T-cell (primary cell): ENCODE results near the gene FOXN3. TPM values are rescaled to one million over a fixed set of nuclear protein-coding genes. Genes with fewer than 3 reads are reported as not detected.

Source experiments
- ATAC-seq, 4 experiments: fragments of 200-7000 bp in 3 of 4; fragments of 150-1000 bp in 1 of 4; cut with Tn5 transposase; replicated peaks in 1 of 4; 1 replicate in 3 of 4; 2 replicates in 1 of 4; pipeline ENCODE4 v1.10.0; 2021; ENCODE audit warnings: moderate library complexity in 3 of 4, mild to moderate bottlenecking in 2 of 4, moderate number of reproducible peaks in 1 of 4
- CTCF ChIA-PET, 2 donors: fragments of 300-600 bp; sonication (Branson Sonifier 250); formaldehyde crosslinking; loops; one replicate each; lab custom pipeline; 2022; ENCODE audit warnings: antibody characterized with exemption in 2 of 2; lab: Charles Lee
- POLR2A ChIA-PET, 2 donors: fragments of 300-600 bp; sonication (Branson Sonifier 250); formaldehyde crosslinking; loops; one replicate each; lab custom pipeline; 2022; ENCODE audit warnings: antibody characterized with exemption in 2 of 2; lab: Charles Lee
- DNase-seq, 35 experiments: peaks; one replicate each; pipeline versions ENCODE4 v3.0.0 to v3.0.0-alpha.2; 2013 to 2023
- H3K27ac ChIP-seq: one replicate; pipeline ENCODE4 v1.5.1; 2013; ENCODE audit warnings: low read length
- H3K27me3 ChIP-seq, 2 experiments: replicated peaks in 1 of 2; 1 replicate in 1 of 2; 2 replicates in 1 of 2; pipeline versions ENCODE4 v1.6.1 to v1.7.0; 2013; ENCODE audit warnings: low read length in 1 of 2, mixed read lengths in 1 of 2; ENCODE audit not compliant: control insufficient read depth in 2 of 2, insufficient read depth in 2 of 2; ENCODE audit errors: extremely low read depth in 1 of 2
- H3K36me3 ChIP-seq, 2 donors: 1 replicate in 1 of 2; 2 replicates in 1 of 2; pipeline versions ENCODE4 v1.6.1 to v1.7.0; 2013; ENCODE audit warnings: low read length in 1 of 2; ENCODE audit not compliant: control insufficient read depth in 2 of 2, insufficient read depth in 1 of 2; ENCODE audit errors: extremely low read depth in 1 of 2
- H3K4me1 ChIP-seq, 2 experiments: 1 replicate in 1 of 2; 2 replicates in 1 of 2; pipeline versions ENCODE4 v1.6.1 to v1.7.0; 2013; ENCODE audit warnings: low read length in 2 of 2, mixed read lengths in 1 of 2; ENCODE audit not compliant: insufficient read depth in 2 of 2, control insufficient read depth in 1 of 2; ENCODE audit errors: extremely low read depth in 1 of 2
- H3K4me3 ChIP-seq, 2 donors: 1 replicate in 1 of 2; 2 replicates in 1 of 2; pipeline versions ENCODE4 v1.5.1 to v1.7.0; 2013; ENCODE audit warnings: mild to moderate bottlenecking in 2 of 2, low read length in 1 of 2, moderate library complexity in 1 of 2; ENCODE audit not compliant: control insufficient read depth in 1 of 2; ENCODE audit errors: extremely low read depth in 1 of 2
- H3K9me3 ChIP-seq: 2 replicates; pipeline ENCODE4 v1.7.0; 2013
- H3K27ac Mint-ChIP-seq, 2 donors: one replicate each; pipeline ENCODE4 v1.8.0; 2020 to 2021; ENCODE audit warnings: mild to moderate bottlenecking in 2 of 2, mixed read lengths in 2 of 2
- H3K27me3 Mint-ChIP-seq, 2 donors: one replicate each; pipeline ENCODE4 v1.8.0; 2021 to 2022; ENCODE audit warnings: mixed read lengths in 2 of 2
- H3K36me3 Mint-ChIP-seq: one replicate; pipeline ENCODE4 v1.8.0; 2021; ENCODE audit warnings: mixed read lengths
- H3K4me1 Mint-ChIP-seq, 3 donors: one replicate each; pipeline ENCODE4 v1.8.0; 2020 to 2022; ENCODE audit warnings: mixed read lengths in 3 of 3, mild to moderate bottlenecking in 1 of 3
- H3K4me3 Mint-ChIP-seq, 3 donors: one replicate each; pipeline ENCODE4 v1.8.0; 2020 to 2022; ENCODE audit warnings: mild to moderate bottlenecking in 3 of 3, mixed read lengths in 3 of 3, moderate library complexity in 3 of 3
- H3K9me3 Mint-ChIP-seq, 3 donors: one replicate each; pipeline ENCODE4 v1.8.0; 2020 to 2022; ENCODE audit warnings: mixed read lengths in 3 of 3
- WGBS: methylation state at CpG from one replicate; pipeline ENCODE4 v1.1.5; 2013; ENCODE audit warnings: missing lambda C conversion rate; ENCODE audit not compliant: insufficient coverage; 5-methylcytosine and 5-hydroxymethylcytosine counted together
- total RNA-seq, 35 experiments: library from RNA in 6 of 35; stranded (reverse) in 6 of 35; fragments of 120-200 nt in 1 of 35; gene quantifications; one replicate each; pipeline versions ENCODE4 v1.2.1 to v1.2.4 and lab custom pipeline; 2013 to 2026

Gene FOXN3
- total RNA-seq, 5 donors from 2014 or later (not counting 1 experiment from before 2014, with no cell fraction given) = 92.8 to 176 (median 103) TPM

- peaks cover 0 to 3% of the 10 kb centered on the region in 2 experiments for H3K4me1 ChIP-seq
- Mint-ChIP-seq H3K4me1 (peaks cover 12 to 21% (median 17%) of the 10 kb centered on the region in 3 donors), H3K36me3 (peaks cover 42% of the 10 kb centered on the region), H3K9me3 (no peaks in the 10 kb centered on the region), H3K27me3 (no peaks in the 10 kb centered on the region), H3K27ac (no peak overlapping the region), H3K4me3 (no peak overlapping the region)
- peaks cover 0 to 34% of the 10 kb centered on the region in 2 donors for H3K36me3 ChIP-seq
- H3K4me3 ChIP-seq = no peak overlapping the region
- ChIA-PET CTCF (interaction anchor here in 1 of 2 donors (1.0 kb wide), 1 partner anchor 11 kb away, joined by 3 read pairs; no protein-coding TSS in a partner anchor), POLR2A (no interaction called here)
- H3K27ac ChIP-seq = no peak overlapping the region
- ATAC-seq (no peak), DNase-seq (no peak)
- 100% methylated on average over 1 of the region's 6 CpGs for WGBS
- no peaks in the 10 kb centered on the region for H3K27me3 ChIP-seq
- H3K9me3 ChIP-seq = no peaks in the 10 kb centered on the region
Observed at GRCh38 chr14:89187501-89187900, 229.5 kb downstream of the FOXN3 start.

GRCh38 chr14:89186856-89187376 lies 230.1 kb downstream of the FOXN3 start:
- peak in 2 of 4 experiments; percentile 24 to 35 for ATAC-seq
- H3K36me3 ChIP-seq = peaks cover 0 to 34% of the 10 kb centered on the region in 2 donors

GRCh38 chr14:89185919-89186855 lies 230.8 kb downstream of the FOXN3 start:
- ChIA-PET CTCF (interaction anchor here in 1 of 2 donors (1.0 kb wide), 1 partner anchor 9 kb away, joined by 3 read pairs; no protein-coding TSS in a partner anchor), POLR2A (no interaction called here)

More at GRCh38 chr14:89186856-89187376, 230.1 kb downstream of the FOXN3 start:
- Histone ChIP-seq H3K27me3 (no peaks in the 10 kb centered on the region), H3K4me3 (no peak overlapping the region), H3K9me3 (no peaks in the 10 kb centered on the region), H3K27ac (no peak overlapping the region), H3K4me1 (peaks cover 0 to 3% of the 10 kb centered on the region in 2 experiments)
- peaks cover 46% of the 10 kb centered on the region for H3K36me3 Mint-ChIP-seq
- DNase-seq = no peak
- H3K4me3 Mint-ChIP-seq = no peak overlapping the region
- 65% methylated on average over 7 of the region's 7 CpGs for WGBS
- CTCF ChIA-PET = interaction anchor here in 1 of 2 donors (1.0 kb wide), 1 partner anchor 10 kb away, joined by 3 read pairs; no protein-coding TSS in a partner anchor
- peaks cover 12 to 21% (median 17%) of the 10 kb centered on the region in 3 donors for H3K4me1 Mint-ChIP-seq
- peak overlapping the region; percentile 12 to 22 for H3K27ac Mint-ChIP-seq
- POLR2A ChIA-PET = no interaction called here
- no peaks in the 10 kb centered on the region for H3K27me3 Mint-ChIP-seq
- no peaks in the 10 kb centered on the region for H3K9me3 Mint-ChIP-seq

DNA sequence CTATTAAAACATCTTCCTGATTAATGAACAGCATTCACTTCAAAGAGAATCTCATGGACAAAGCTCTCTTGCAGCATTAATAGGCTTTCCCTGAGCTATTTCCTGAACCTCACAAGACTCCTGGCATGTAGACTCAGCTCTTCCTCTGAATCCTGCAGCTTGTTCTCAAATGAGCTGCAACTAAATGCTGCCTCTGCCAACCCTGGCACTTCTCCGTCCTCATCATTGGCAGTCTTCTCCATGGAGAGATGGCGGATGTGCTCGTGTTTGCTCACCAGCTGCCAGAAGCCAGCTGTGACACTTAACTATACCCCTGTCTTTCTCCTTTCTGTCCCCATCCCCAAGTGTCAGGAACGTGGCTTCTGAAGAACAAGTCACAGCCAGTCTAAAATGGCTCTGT lies 232.1 kb downstream of the FOXN3 start:
- ChIA-PET POLR2A (no interaction called here), CTCF (no interaction called here)
- Mint-ChIP-seq H3K27me3 (no peaks in the 10 kb centered on the region), H3K9me3 (no peaks in the 10 kb centered on the region), H3K4me1 (peaks cover 16 to 26% (median 23%) of the 10 kb centered on the region in 3 donors), H3K27ac (no peak overlapping the region), H3K36me3 (peaks cover 45% of the 10 kb centered on the region), H3K4me3 (no peak overlapping the region)
- Histone ChIP-seq H3K9me3 (no peaks in the 10 kb centered on the region), H3K27me3 (no peaks in the 10 kb centered on the region), H3K27ac (no peak overlapping the region), H3K4me1 (peaks cover 0 to 3% of the 10 kb centered on the region in 2 experiments), H3K4me3 (no peak overlapping the region), H3K36me3 (peaks cover 6 to 37% of the 10 kb centered on the region in 2 donors)
- WGBS = 98% methylated on average over 4 of the region's 4 CpGs
- ATAC-seq = no peak
- no peak for DNase-seq

More at GRCh38 chr14:89185919-89186855, 230.8 kb downstream of the FOXN3 start:
- 88% methylated on average over 8 of the region's 13 CpGs for WGBS
- Histone ChIP-seq H3K27ac (no peak overlapping the region), H3K9me3 (no peaks in the 10 kb centered on the region), H3K4me3 (no peak overlapping the region), H3K4me1 (peaks cover 0 to 3% of the 10 kb centered on the region in 2 experiments), H3K27me3 (no peaks in the 10 kb centered on the region), H3K36me3 (peaks cover 0 to 34% of the 10 kb centered on the region in 2 donors)
- ATAC-seq (no peak), DNase-seq (no peak)
- Mint-ChIP-seq H3K27ac (peak overlapping the region in 1 of 2 donors; percentile 58), H3K36me3 (peaks cover 49% of the 10 kb centered on the region), H3K4me3 (no peak overlapping the region), H3K4me1 (peaks cover 16 to 24% (median 23%) of the 10 kb centered on the region in 3 donors), H3K27me3 (no peaks in the 10 kb centered on the region), H3K9me3 (no peaks in the 10 kb centered on the region)

- DNase-seq (no peak), ATAC-seq (no peak)
- CTCF ChIA-PET = no interaction called here
- Histone ChIP-seq H3K27ac (no peak overlapping the region), H3K27me3 (no peaks in the 10 kb centered on the region), H3K9me3 (no peaks in the 10 kb centered on the region), H3K4me3 (no peak overlapping the region), H3K4me1 (peaks cover 0 to 8% of the 10 kb centered on the region in 2 experiments), H3K36me3 (peaks cover 14 to 21% of the 10 kb centered on the region in 2 donors)
- Mint-ChIP-seq H3K36me3 (peaks cover 40% of the 10 kb centered on the region), H3K27me3 (no peaks in the 10 kb centered on the region), H3K4me1 (peaks cover 34 to 46% (median 39%) of the 10 kb centered on the region in 3 donors), H3K27ac (no peak overlapping the region), H3K9me3 (no peaks in the 10 kb centered on the region), H3K4me3 (no peak overlapping the region)
- POLR2A ChIA-PET = no interaction called here
- WGBS = no CpG with 5 or more reads among the region's 5 CpGs
Observed at GRCh38 chr14:89182326-89182725, 234.7 kb downstream of the FOXN3 start.

DNA sequence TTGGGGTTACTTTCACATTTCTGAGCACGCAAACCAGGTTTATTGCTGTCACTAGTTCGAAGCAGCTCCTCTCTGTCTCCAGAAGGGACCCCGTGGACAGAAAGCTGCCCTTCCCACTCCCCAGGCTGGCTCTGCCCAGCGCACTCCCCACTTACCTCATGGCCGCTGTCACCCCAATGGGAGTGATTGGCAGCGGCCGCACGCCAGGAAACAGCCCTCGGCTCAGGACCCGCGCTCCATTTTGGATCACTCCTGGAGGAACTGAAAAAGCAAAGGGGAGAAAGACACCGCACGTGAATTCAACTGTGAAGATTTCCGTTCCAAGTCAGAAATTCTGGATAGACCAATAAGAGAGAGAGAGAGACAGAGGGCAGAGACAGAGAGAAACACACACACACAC lies 236.5 kb downstream of the FOXN3 start:
- Mint-ChIP-seq H3K27me3 (no peaks in the 10 kb centered on the region), H3K36me3 (peaks cover 49% of the 10 kb centered on the region), H3K4me1 (peaks cover 28 to 45% (median 32%) of the 10 kb centered on the region in 3 donors), H3K27ac (no peak overlapping the region), H3K4me3 (no peak overlapping the region), H3K9me3 (no peaks in the 10 kb centered on the region)
- 96% methylated on average over 11 of the region's 14 CpGs for WGBS
- ATAC-seq (no peak), DNase-seq (no peak)
- CTCF ChIA-PET = interaction anchor here in 1 of 2 donors (0.8 kb wide), 1 partner anchor 33 kb away, joined by 3 read pairs; no protein-coding TSS in a partner anchor
- Histone ChIP-seq H3K27ac (no peak overlapping the region), H3K36me3 (peaks cover 16 to 19% of the 10 kb centered on the region in 2 donors), H3K9me3 (no peaks in the 10 kb centered on the region), H3K27me3 (no peaks in the 10 kb centered on the region), H3K4me1 (peaks cover 0 to 6% of the 10 kb centered on the region in 2 experiments), H3K4me3 (no peak overlapping the region)
- POLR2A ChIA-PET = no interaction called here
